Tibial artery (tissue), 4 donors: ENCODE results near the gene YIF1A.
A peak's percentile ranks its signal among the peaks of the same experiment; 100 is the strongest.

ENCODE experiments used
- DNase-seq, 2 donors: peaks; one replicate each; pipeline ENCODE4 v3.0.0-alpha.2; 2019
- H3K27ac ChIP-seq, 2 donors: fragments of 200-600 bp; sonication (generic) in 1 of 2; 1 replicate in 1 of 2; 2 replicates in 1 of 2; pipeline ENCODE4 v1.5.1; 2018 to 2019; ENCODE audit warnings: mild to moderate bottlenecking in 1 of 2
- H3K27me3 ChIP-seq, 2 donors: fragments of 200-600 bp; sonication (generic) in 1 of 2; one replicate each; pipeline versions ENCODE4 v1.5.1 to v1.6.0; 2016 to 2019
- H3K36me3 ChIP-seq, 3 donors: fragments of 200-600 bp; sonication (generic) in 2 of 3; one replicate each; pipeline ENCODE4 v1.5.1; 2016 to 2019; ENCODE audit warnings: mild to moderate bottlenecking in 2 of 3
- H3K4me1 ChIP-seq, 4 donors: fragments of 200-600 bp; sonication (generic) in 2 of 4; 1 replicate in 3 of 4; 2 replicates in 1 of 4; pipeline ENCODE4 v1.5.1; 2016 to 2019
- H3K4me3 ChIP-seq, 2 donors: fragments of 200-600 bp; sonication (generic) in 1 of 2; 1 replicate in 1 of 2; 2 replicates in 1 of 2; pipeline ENCODE4 v1.5.1; 2018 to 2019; ENCODE audit warnings: mild to moderate bottlenecking in 2 of 2
- H3K9me3 ChIP-seq, 3 donors: fragments of 200-600 bp; sonication (generic) in 1 of 3; one replicate each; pipeline ENCODE4 v1.5.1; 2016 to 2019
- intact Hi-C: fragments of 100-400 bp; cut with DNase I; formaldehyde crosslinking; loops from one replicate; pipeline ENCODE4 v1.15.0; 2023; ENCODE audit warnings: low total_unique reads
- TF ChIP-seq, protein P1 (sequence below), 2 experiments: fragments of 200-600 bp in 1 of 2; fragments of 450-650 bp in 1 of 2; IDR thresholded peaks; one replicate each; pipeline ENCODE4 v1.5.1; 2017 to 2019; ENCODE audit warnings: antibody characterized with exemption in 2 of 2, mild to moderate bottlenecking in 1 of 2, moderate library complexity in 1 of 2

Gene YIF1A

DNA sequence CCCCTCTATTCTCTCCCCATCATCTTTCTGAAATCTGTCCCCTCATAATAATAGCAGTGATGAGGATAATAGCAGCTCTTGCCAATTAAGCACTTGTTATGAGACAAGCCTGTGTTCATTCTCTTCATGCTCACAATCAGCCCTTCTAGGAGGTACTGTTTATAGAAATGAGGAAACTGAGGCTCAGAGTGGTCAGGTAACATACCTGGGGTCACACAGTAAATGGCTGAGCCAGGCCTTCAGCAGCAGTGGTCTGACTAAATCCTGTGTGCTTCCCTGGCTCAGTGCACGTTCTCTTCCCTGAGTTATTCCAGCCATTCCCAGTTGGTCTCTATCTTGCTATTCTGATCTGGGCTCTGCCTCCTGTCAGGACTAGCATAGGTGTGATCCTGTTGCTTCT, 14.7 kb downstream of the YIF1A start:
- H3K27me3 ChIP-seq: no peaks in the 10 kb centered on the region
- peaks cover 28 to 55% (median 50%) of the 10 kb centered on the region in 3 donors for H3K36me3 ChIP-seq
- H3K4me3 ChIP-seq: no peak overlapping the region
- H3K27ac ChIP-seq: no peak overlapping the region
- TF ChIP-seq, protein P1, sequence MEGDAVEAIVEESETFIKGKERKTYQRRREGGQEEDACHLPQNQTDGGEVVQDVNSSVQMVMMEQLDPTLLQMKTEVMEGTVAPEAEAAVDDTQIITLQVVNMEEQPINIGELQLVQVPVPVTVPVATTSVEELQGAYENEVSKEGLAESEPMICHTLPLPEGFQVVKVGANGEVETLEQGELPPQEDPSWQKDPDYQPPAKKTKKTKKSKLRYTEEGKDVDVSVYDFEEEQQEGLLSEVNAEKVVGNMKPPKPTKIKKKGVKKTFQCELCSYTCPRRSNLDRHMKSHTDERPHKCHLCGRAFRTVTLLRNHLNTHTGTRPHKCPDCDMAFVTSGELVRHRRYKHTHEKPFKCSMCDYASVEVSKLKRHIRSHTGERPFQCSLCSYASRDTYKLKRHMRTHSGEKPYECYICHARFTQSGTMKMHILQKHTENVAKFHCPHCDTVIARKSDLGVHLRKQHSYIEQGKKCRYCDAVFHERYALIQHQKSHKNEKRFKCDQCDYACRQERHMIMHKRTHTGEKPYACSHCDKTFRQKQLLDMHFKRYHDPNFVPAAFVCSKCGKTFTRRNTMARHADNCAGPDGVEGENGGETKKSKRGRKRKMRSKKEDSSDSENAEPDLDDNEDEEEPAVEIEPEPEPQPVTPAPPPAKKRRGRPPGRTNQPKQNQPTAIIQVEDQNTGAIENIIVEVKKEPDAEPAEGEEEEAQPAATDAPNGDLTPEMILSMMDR (IDR thresholded peaks at IDR 0.05): no peak
- no peak for DNase-seq
- no peaks in the 10 kb centered on the region for H3K9me3 ChIP-seq
- intact Hi-C loops: no loop called here
- peaks cover 0 to 35% (median 29%) of the 10 kb centered on the region in 4 donors for H3K4me1 ChIP-seq

DNA sequence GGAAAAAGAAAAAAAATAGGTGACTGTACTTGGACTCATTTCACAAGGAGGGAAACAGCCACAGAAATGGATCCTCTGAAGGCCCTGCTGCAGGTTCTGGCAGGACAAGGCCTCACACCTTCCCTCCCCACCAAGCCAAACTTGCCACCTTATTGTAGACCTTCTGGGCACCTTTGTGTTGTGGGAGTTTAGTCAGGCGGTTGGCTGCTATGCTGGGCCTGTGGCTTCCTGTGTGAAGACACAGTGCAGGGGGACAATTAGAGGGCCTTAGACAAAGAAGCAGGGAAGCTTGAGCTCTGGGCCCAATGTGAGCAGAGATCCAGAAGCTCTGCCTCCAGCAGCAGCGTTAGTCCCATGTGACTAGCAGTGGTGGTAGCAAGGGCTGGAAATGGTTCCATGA, 16.3 kb downstream of the YIF1A start:
- Histone ChIP-seq H3K4me1 (peaks cover 0 to 24% (median 20%) of the 10 kb centered on the region in 4 donors), H3K36me3 (peaks cover 28 to 55% (median 50%) of the 10 kb centered on the region in 3 donors), H3K9me3 (no peaks in the 10 kb centered on the region), H3K27me3 (no peaks in the 10 kb centered on the region), H3K4me3 (no peak overlapping the region), H3K27ac (no peak overlapping the region)
- intact Hi-C loops: no loop called here
- TF ChIP-seq, protein P1 (IDR thresholded peaks at IDR 0.05): no peak
- no peak for DNase-seq

DNA sequence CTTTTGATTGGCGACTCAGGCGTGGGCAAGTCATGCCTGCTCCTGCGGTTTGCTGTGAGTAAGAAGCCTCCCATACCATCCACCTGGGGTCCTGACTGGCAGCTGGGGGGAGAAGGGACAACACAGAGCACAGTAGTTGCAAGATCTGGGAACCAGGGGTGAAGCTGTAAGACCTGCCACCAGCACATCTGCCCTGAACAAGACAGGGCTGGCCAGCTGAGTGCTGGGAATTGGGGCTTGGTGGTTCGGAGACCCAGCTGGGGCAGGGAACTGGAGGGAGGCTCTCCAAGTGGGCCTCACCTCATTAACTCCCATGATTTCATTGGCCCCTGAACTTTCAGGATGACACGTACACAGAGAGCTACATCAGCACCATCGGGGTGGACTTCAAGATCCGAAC, 17.1 kb downstream of the YIF1A start:
- peaks cover 0 to 25% (median 21%) of the 10 kb centered on the region in 4 donors for H3K4me1 ChIP-seq
- DNase-seq: no peak
- TF ChIP-seq, protein P1 (IDR thresholded peaks at IDR 0.05): no peak
- intact Hi-C loops: no loop called here
- no peaks in the 10 kb centered on the region for H3K27me3 ChIP-seq
- H3K36me3 ChIP-seq: peaks cover 28 to 55% (median 50%) of the 10 kb centered on the region in 3 donors
- no peaks in the 10 kb centered on the region for H3K9me3 ChIP-seq
- H3K27ac ChIP-seq: no peak overlapping the region
- no peak overlapping the region for H3K4me3 ChIP-seq

GRCh38 chr11:66268952-66269905, 19.7 kb downstream of the YIF1A start:
- Histone ChIP-seq H3K4me1 (peaks cover 0 to 33% (median 28%) of the 10 kb centered on the region in 4 donors), H3K9me3 (no peaks in the 10 kb centered on the region), H3K36me3 (peaks cover 36 to 53% (median 41%) of the 10 kb centered on the region in 3 donors), H3K27ac (peak overlapping the region; percentile 92 to 95), H3K27me3 (no peaks in the 10 kb centered on the region), H3K4me3 (peak overlapping the region; percentile 72 to 89)
- DNase-seq: peak in 1 of 2 donors; percentile 72
- intact Hi-C loops: no loop called here
- TF ChIP-seq, protein P1 (IDR thresholded peaks at IDR 0.05): no peak

DNA sequence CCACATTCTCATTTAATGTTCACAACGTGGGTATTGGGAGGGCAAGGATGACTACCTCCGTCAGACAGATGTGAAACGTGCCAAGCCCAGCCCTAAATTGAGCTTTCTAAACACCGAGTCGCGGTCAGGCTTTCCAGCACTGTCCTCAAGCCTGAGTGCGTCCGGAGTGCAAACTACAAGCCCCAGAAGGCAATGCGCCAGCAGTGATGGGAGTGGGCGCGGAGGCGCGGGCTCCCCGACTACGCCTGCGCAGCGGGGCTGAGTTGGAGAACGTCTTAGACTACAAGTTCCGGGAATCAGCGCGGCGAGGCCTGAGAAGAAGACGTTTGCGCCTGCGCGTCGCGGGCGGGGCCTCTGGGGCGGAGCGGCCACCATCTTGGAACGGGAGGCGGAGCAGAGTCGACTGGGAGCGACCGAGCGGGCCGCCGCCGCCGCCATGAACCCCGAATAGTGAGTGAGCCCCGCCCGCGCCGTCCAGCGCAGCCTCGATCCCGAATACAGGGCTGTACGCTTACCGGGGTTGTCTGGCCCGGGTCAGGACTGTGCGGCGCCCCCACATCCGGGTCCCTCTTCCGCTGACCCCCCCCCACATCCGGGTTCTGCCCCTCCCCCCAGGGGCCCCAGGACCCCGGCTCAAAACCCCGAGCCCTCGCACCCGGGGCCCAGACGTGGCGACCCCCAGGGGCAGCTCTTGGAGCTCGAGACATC, 20.5 kb downstream of the YIF1A start, which contains the start of gene RAB1B:
Gene RAB1B (plus strand): TSS at position 396 of the 708 bp plus-strand sequence. CDS start 41 bp downstream, at position 437.
- peak within 1 kb of the TSS; percentile 92 to 95 for H3K27ac ChIP-seq
- H3K4me1 ChIP-seq: peaks cover 0 to 33% (median 28%) of the 10 kb centered on the region in 4 donors
- H3K27me3 ChIP-seq: no peaks in the 10 kb centered on the region
- H3K9me3 ChIP-seq: no peaks in the 10 kb centered on the region
- peaks cover 30 to 53% (median 40%) of the 10 kb centered on the region in 3 donors for H3K36me3 ChIP-seq
- H3K4me3 ChIP-seq: peak within 1 kb of the TSS; percentile 72 to 89
- intact Hi-C loops: no loop called here
- peak; percentile 100 for DNase-seq
- TF ChIP-seq, protein P1 (IDR thresholded peaks at IDR 0.05): no peak
